CD4-positive, alpha-beta memory T cell (primary cell): ENCODE results near the gene PPP1R10. TPM values are rescaled to one million over a fixed set of nuclear protein-coding genes. Genes with fewer than 3 reads are reported as not detected.
A peak's percentile ranks its signal among the peaks of the same experiment; 100 is the strongest.

Experiments
- CTCF ChIA-PET: fragments of 350-600 bp; sonication (Branson Sonifier 250); formaldehyde crosslinking; loops from one replicate; lab custom pipeline; 2021; ENCODE audit warnings: inconsistent platforms; ENCODE audit not compliant: partially characterized antibody; lab: Charles Lee
- POLR2A ChIA-PET: fragments of 350-600 bp; sonication (Branson Sonifier 250); formaldehyde crosslinking; loops from one replicate; lab custom pipeline; 2021; ENCODE audit not compliant: partially characterized antibody; lab: Charles Lee
- DNase-seq, 5 donors: peaks; one replicate each; pipeline versions ENCODE4 v3.0.0 to v3.0.0-alpha.2; 2020 to 2022; ENCODE audit warnings: mixed read lengths in 1 of 5
- H3K27ac ChIP-seq: one replicate; pipeline ENCODE4 v1.7.0; 2013; ENCODE audit warnings: low read depth, low read length
- H3K27me3 ChIP-seq: 2 replicates; pipeline ENCODE4 v1.7.0; 2013; ENCODE audit warnings: mild to moderate bottlenecking, low read length, moderate library complexity; ENCODE audit not compliant: insufficient read depth
- H3K36me3 ChIP-seq: 2 replicates; pipeline ENCODE4 v1.7.0; 2013; ENCODE audit warnings: mild to moderate bottlenecking, low read length, moderate library complexity; ENCODE audit not compliant: insufficient read depth
- H3K4me1 ChIP-seq: 2 replicates; pipeline ENCODE4 v1.7.0; 2013; ENCODE audit warnings: mild to moderate bottlenecking, low read length, moderate library complexity; ENCODE audit not compliant: insufficient read depth
- H3K4me3 ChIP-seq, 2 donors: one replicate each; pipeline ENCODE4 v1.7.0; 2013; ENCODE audit warnings: low read length in 2 of 2, mild to moderate bottlenecking in 1 of 2
- H3K9me3 ChIP-seq, 2 donors: one replicate each; pipeline ENCODE4 v1.7.0; 2013; ENCODE audit warnings: low read length in 2 of 2, control low read depth in 1 of 2; ENCODE audit not compliant: control insufficient read depth in 1 of 2
- H3K27ac Mint-ChIP-seq, 7 donors: one replicate each; pipeline ENCODE4 v1.8.0; 2020 to 2021; ENCODE audit warnings: mixed read lengths in 7 of 7, mild to moderate bottlenecking in 6 of 7, inconsistent platforms in 3 of 7, moderate library complexity in 3 of 7
- H3K27me3 Mint-ChIP-seq, 2 donors: one replicate each; pipeline ENCODE4 v1.8.0; 2020 to 2021; ENCODE audit warnings: mixed read lengths in 2 of 2
- H3K36me3 Mint-ChIP-seq, 2 donors: one replicate each; pipeline ENCODE4 v1.8.0; 2020 to 2021; ENCODE audit warnings: mixed read lengths in 2 of 2, inconsistent platforms in 1 of 2, mild to moderate bottlenecking in 1 of 2
- H3K4me1 Mint-ChIP-seq, 4 donors: one replicate each; pipeline ENCODE4 v1.8.0; 2020 to 2021; ENCODE audit warnings: mixed read lengths in 4 of 4, mild to moderate bottlenecking in 1 of 4
- H3K4me3 Mint-ChIP-seq, 8 donors: one replicate each; pipeline ENCODE4 v1.8.0; 2020 to 2021; ENCODE audit warnings: mixed read lengths in 8 of 8, mild to moderate bottlenecking in 7 of 8, moderate library complexity in 6 of 8, inconsistent platforms in 3 of 8
- H3K9me3 Mint-ChIP-seq, 8 donors: one replicate each; pipeline ENCODE4 v1.8.0; 2020 to 2021; ENCODE audit warnings: mixed read lengths in 8 of 8, mild to moderate bottlenecking in 5 of 8, inconsistent platforms in 3 of 8, moderate library complexity in 1 of 8
- intact Hi-C: fragments of 100-400 bp; cut with micrococcal nuclease; formaldehyde crosslinking; loops from one replicate; pipeline ENCODE4 v1.15.1; 2023
- polyA plus RNA-seq, 2 donors: library from polyadenylated mRNA; unstranded; fragments of 300-500 nt; fragmentation: Illumina TruSeq; gene quantifications; one replicate each; pipeline ENCODE4 v1.2.3, GENCODE V29; 2021
- total RNA-seq, 2 experiments: library from RNA; stranded (reverse); gene quantifications; one replicate each; pipeline ENCODE4 v1.2.3, GENCODE V29; 2021

The PPP1R10 gene
- total and polyA plus RNA-seq, 4 experiments from 2014 or later: 8.5 to 231 (median 127) TPM

GRCh38 chr6:30655743-30656094, 38.7 kb upstream of the PPP1R10 start:
- H3K27ac ChIP-seq: no peak overlapping the region
- H3K4me1 ChIP-seq: no peaks in the 10 kb centered on the region
- no peaks in the 10 kb centered on the region for H3K27me3 ChIP-seq
- no peaks in the 10 kb centered on the region for H3K9me3 Mint-ChIP-seq
- intact Hi-C loops: no loop called here
- H3K4me3 Mint-ChIP-seq: no peak overlapping the region
- peak overlapping the region in 2 of 7 donors; percentile 15 to 29 for H3K27ac Mint-ChIP-seq
- no peak for DNase-seq
- H3K9me3 ChIP-seq: no peaks in the 10 kb centered on the region
- H3K36me3 ChIP-seq: peaks cover 86% of the 10 kb centered on the region
- H3K27me3 Mint-ChIP-seq: no peaks in the 10 kb centered on the region
- H3K4me1 Mint-ChIP-seq: peaks cover 0 to 5% (median 0%) of the 10 kb centered on the region in 4 donors
- peaks cover 56 to 81% of the 10 kb centered on the region in 2 donors for H3K36me3 Mint-ChIP-seq
- H3K4me3 ChIP-seq: no peak overlapping the region
- ChIA-PET CTCF (interaction anchor here (1.1 to 1.2 kb wide), 2 partner anchors 67 to 111 kb away, joined by 4 read pairs; no protein-coding TSS in a partner anchor), POLR2A (interaction anchor here (1.1 to 3.0 kb wide), 2 partner anchors 38 to 43 kb away, joined by 3 to 8 read pairs; partner anchors contain the start of genes MRPS18B and PPP1R10)

GRCh38 chr6:30654798-30655742, 38.0 kb upstream of the PPP1R10 start:
- Mint-ChIP-seq H3K27me3 (no peaks in the 10 kb centered on the region), H3K36me3 (peaks cover 54 to 79% of the 10 kb centered on the region in 2 donors), H3K9me3 (no peaks in the 10 kb centered on the region), H3K27ac (peak overlapping the region in 4 of 7 donors; percentile 15 to 69 (median 52)), H3K4me1 (peaks cover 0 to 5% (median 0%) of the 10 kb centered on the region in 4 donors), H3K4me3 (no peak overlapping the region)
- ChIA-PET CTCF (interaction anchor here (1.1 kb wide), 1 partner anchor 110 kb away, joined by 4 read pairs; no protein-coding TSS in a partner anchor), POLR2A (interaction anchor here (1.1 to 3.0 kb wide), 2 partner anchors 37 to 42 kb away, joined by 3 to 8 read pairs; partner anchors contain the start of genes MRPS18B and PPP1R10)
- Histone ChIP-seq H3K4me1 (no peaks in the 10 kb centered on the region), H3K9me3 (no peaks in the 10 kb centered on the region), H3K27me3 (no peaks in the 10 kb centered on the region), H3K27ac (no peak overlapping the region), H3K4me3 (no peak overlapping the region), H3K36me3 (peaks cover 82% of the 10 kb centered on the region)
- no peak for DNase-seq
- intact Hi-C loops: no loop called here

DNA sequence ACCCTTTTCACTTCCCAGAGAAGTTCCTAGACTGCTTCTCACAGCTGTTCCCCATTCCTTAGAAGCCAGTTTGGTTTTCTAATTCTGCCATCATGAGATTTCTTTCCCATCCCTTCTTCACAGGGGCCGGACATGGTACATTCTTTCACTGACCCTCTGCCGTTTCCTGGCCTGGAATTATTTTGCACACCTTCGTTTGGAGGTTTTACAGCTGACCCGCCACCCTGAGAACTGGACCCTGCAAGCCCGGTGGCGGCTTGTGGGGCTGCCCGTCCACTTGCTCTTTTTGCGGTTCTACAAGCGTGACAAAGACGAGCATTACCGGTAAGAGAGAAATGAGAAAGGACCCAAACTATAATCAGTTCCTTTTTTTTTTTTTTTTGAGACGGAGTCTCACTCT, 34.1 kb upstream of the PPP1R10 start:
- H3K27me3 Mint-ChIP-seq: no peaks in the 10 kb centered on the region
- Histone ChIP-seq H3K27me3 (no peaks in the 10 kb centered on the region), H3K36me3 (peaks cover 51% of the 10 kb centered on the region), H3K4me3 (no peak overlapping the region), H3K4me1 (peaks cover 14% of the 10 kb centered on the region), H3K27ac (no peak overlapping the region), H3K9me3 (no peaks in the 10 kb centered on the region)
- intact Hi-C loops: no loop called here
- H3K4me1 Mint-ChIP-seq: peaks cover 13 to 24% (median 15%) of the 10 kb centered on the region in 4 donors
- peaks cover 28 to 55% of the 10 kb centered on the region in 2 donors for H3K36me3 Mint-ChIP-seq
- no peak overlapping the region for H3K27ac Mint-ChIP-seq
- no peak overlapping the region for H3K4me3 Mint-ChIP-seq
- DNase-seq: no peak
- ChIA-PET CTCF (interaction anchor here (1.1 to 2.7 kb wide), 5 partner anchors 9 to 109 kb away, joined by 3 to 6 read pairs (median 4); no protein-coding TSS in a partner anchor), POLR2A (interaction anchor here (0.6 to 1.5 kb wide), 6 partner anchors 36 to 823 kb away, joined by 3 to 6 read pairs (median 3); no protein-coding TSS in a partner anchor)
- H3K9me3 Mint-ChIP-seq: no peaks in the 10 kb centered on the region

DNA sequence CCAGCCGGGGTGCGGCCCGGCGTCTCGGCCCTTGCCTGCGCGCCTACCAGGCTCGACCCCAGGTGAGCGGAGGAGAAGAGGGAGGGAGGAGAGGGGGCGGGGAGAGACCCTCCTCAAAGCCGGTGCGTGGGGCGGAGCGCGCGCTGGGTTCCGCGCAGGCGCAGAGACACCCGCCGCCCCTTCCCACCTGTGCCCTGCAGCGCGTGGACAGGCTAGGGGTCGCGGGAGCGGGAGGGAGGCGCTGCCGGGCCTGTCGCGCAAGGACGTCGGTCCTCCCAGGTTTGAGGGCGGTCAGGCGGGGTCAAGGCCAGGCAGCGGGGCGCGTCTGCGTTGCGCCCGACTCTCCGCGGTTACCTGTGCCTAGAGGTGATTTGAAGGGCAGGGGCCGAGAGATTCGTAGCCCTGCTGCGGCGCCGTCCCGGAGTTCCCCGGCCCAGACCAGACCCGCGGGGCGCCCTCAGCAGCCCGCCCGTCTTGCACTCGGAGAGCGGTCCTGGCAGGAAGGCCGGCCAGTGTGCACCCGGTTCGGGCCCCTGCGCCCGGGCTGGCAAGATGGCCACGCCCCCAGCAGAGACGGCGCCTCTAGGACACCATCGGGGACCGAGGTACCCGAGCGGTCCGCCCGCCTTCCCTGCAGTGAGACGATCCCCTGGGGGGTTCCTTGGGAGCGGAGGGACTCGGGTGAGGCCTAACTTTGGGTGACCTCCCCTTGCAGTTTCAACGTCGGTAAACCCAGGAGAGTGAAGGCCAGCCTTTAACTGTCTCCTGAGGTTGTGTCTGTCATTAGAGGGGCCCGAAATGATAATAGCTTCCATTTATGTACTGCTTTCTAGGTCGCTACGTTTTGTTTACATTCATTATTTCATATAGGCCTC, 30.4 kb upstream of the PPP1R10 start:
- H3K36me3 Mint-ChIP-seq: peaks cover 15 to 28% of the 10 kb centered on the region in 2 donors
- H3K27ac ChIP-seq: peak overlapping the region; percentile 89
- H3K4me1 ChIP-seq: peaks cover 20% of the 10 kb centered on the region
- peak overlapping the region; percentile 85 to 95 (median 92) for H3K27ac Mint-ChIP-seq
- H3K9me3 Mint-ChIP-seq: no peaks in the 10 kb centered on the region
- ChIA-PET CTCF (interaction anchor here (0.8 to 1.7 kb wide), 4 partner anchors 21 to 165 kb away, joined by 3 to 6 read pairs (median 3); partner anchors contain the start of genes ATAT1 and MDC1), POLR2A (interaction anchor here (0.6 to 5.8 kb wide), 13 partner anchors 14 to 154 kb away, joined by 3 to 58 read pairs (median 5); partner anchors contain the start of genes ATAT1, DHX16, MDC1 and MRPS18B)
- H3K4me3 ChIP-seq: peak overlapping the region; percentile 74 to 91
- peak overlapping the region; percentile 85 to 92 (median 89) for H3K4me3 Mint-ChIP-seq
- peak; percentile 64 to 84 (median 67) for DNase-seq
- H3K27me3 Mint-ChIP-seq: no peaks in the 10 kb centered on the region
- peaks cover 17% of the 10 kb centered on the region for H3K36me3 ChIP-seq
- peaks cover 17 to 29% (median 22%) of the 10 kb centered on the region in 4 donors for H3K4me1 Mint-ChIP-seq
- intact Hi-C loops: loop anchor here (1.0 kb wide), 4 partner anchors 21 to 74 kb away; partner anchors contain the start of genes ATAT1, DHX16, MRPS18B and PPP1R10
- H3K27me3 ChIP-seq: no peaks in the 10 kb centered on the region
- H3K9me3 ChIP-seq: no peaks in the 10 kb centered on the region

DNA sequence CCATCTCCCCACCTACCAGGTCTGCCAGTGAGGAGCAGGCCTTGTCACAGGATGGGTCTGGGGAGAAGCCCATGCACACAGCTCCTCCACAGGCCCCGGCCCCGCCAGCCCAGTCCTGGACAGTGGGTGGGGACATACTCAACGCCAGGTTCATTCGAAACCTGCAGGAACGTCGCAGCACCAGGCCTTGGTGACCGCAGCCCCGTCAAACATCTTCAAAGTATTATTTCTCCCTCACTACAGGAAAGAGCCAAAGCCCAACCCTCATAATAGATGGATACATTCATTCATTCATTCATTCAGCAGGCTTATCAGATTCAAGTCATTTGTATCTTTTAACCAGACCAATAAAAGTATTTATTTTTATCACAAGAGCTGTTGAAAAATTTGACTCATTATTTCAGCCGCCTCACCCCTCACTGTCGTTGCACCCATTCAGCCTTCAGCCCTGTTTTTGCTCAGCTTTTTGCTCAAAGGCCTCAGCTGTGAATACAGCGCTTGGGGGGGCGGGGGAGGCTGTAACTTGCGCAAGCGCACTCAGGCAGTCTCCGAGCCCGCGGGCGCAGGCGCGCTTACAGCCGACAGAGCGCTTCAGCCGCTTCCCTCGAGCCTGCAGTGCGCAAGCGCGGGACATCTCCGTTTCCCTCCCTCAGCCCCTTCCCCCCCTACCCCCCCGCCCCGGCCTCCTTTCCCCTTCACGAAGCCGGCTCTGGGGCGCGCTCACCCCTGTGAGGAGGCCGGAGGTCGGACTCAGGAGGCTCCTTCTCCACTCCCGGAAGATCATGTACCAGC, 29.6 kb upstream of the PPP1R10 start, which contains the start of gene C6orf136:
C6orf136 (plus strand) TSS at position 684 of the 792 bp plus-strand sequence; CDS start at position 783, 99 bp downstream.
- no peaks in the 10 kb centered on the region for H3K9me3 Mint-ChIP-seq

More for the DNA sequence above, 29.6 kb upstream of the PPP1R10 start, which contains the start of gene C6orf136:
- peak within 1 kb of the TSS; percentile 89 for H3K27ac ChIP-seq
- CTCF ChIA-PET: interaction anchor here (0.8 to 1.7 kb wide), 5 partner anchors 17 to 164 kb away, joined by 3 to 6 read pairs (median 4); partner anchors contain the start of gene ATAT1
- Mint-ChIP-seq H3K27ac (peak within 1 kb of the TSS; percentile 85 to 95 (median 92)), H3K4me3 (peak within 1 kb of the TSS; percentile 85 to 92 (median 89)), H3K4me1 (peaks cover 17 to 29% (median 22%) of the 10 kb centered on the region in 4 donors), H3K36me3 (peaks cover 11 to 20% of the 10 kb centered on the region in 2 donors), H3K27me3 (no peaks in the 10 kb centered on the region)
- peak within 1 kb of the TSS; percentile 74 to 91 for H3K4me3 ChIP-seq
- H3K9me3 ChIP-seq: no peaks in the 10 kb centered on the region
- H3K27me3 ChIP-seq: no peaks in the 10 kb centered on the region
- peak; percentile 86 to 94 (median 93) for DNase-seq
- POLR2A ChIA-PET: interaction anchor here (1.0 to 5.8 kb wide), 10 partner anchors 19 to 153 kb away, joined by 3 to 58 read pairs (median 4); partner anchors contain the start of genes ATAT1, DHX16, MDC1 and MRPS18B
- peaks cover 8% of the 10 kb centered on the region for H3K36me3 ChIP-seq
- intact Hi-C loops: loop anchor here (1.0 kb wide), 4 partner anchors 20 to 75 kb away; partner anchors contain the start of genes ATAT1, DHX16, MRPS18B and PPP1R10
- H3K4me1 ChIP-seq: peaks cover 20% of the 10 kb centered on the region
